Esophagus mucosa (tissue), 1 donor: Measurements from ENCODE around the gene KPTN. TPM values are rescaled to one million over a fixed set of nuclear protein-coding genes. Genes with fewer than 3 reads are reported as not detected.
A peak's percentile ranks its signal among the peaks of the same experiment; 100 is the strongest.

Experiments
- ATAC-seq: fragments of 200-7000 bp; cut with Tn5 transposase; one replicate; pipeline ENCODE4 v1.9.1; 2020
- total RNA-seq: library from RNA; stranded (reverse); gene quantifications from one replicate; pipeline ENCODE4 v1.2.4, GENCODE V29; 2023
- donor health status: DM: yes; HTN: yes; CAD: no.

KPTN gene
- total RNA-seq: 9.8 TPM

DNA sequence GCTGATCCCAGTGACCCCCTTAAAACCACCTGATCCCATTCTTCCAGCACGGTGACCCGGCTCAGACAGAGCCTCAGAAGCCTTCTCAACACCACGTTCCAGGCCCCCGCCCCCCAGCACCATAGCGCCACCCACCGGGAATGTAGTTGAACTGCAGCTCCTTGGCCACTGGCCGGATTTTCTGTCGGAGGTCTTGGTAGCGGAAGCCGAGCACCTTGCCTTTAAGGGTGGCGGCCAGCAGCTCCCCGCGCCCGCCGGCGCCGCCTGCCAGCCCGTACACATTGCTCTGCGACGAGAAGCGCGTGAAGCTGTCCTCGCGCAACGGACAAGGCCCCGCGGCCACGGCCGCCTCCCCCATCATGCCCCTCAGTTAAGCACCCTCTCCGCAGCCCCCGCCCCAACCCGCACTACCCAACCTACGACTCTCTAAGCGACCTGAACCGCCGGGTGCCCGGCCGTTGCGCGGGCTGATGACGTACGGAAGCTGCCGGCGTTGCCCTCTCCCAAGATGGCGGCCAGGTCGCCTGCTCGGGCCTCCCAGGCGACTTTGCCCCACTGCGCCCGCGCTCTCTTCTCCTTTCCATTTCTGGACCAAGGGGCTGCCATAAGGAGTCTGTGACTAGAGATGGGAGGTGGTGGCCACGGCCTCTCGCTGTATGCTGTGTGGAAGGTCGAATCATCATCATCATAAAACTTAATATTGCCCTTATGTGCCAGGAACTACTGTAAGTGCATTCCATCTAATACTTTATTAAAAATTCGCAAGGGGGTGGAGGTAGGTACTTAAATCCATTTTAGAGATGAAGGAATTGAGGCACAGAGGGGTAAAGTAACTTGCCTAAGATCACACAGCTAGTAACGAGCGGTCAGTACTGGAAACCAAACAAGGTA is at the start of gene KPTN:
KPTN (minus strand) TSS at position 420 of the 891 bp plus-strand sequence; CDS start at position 361, 59 bp downstream.
- peak; percentile 85 for ATAC-seq

DNA sequence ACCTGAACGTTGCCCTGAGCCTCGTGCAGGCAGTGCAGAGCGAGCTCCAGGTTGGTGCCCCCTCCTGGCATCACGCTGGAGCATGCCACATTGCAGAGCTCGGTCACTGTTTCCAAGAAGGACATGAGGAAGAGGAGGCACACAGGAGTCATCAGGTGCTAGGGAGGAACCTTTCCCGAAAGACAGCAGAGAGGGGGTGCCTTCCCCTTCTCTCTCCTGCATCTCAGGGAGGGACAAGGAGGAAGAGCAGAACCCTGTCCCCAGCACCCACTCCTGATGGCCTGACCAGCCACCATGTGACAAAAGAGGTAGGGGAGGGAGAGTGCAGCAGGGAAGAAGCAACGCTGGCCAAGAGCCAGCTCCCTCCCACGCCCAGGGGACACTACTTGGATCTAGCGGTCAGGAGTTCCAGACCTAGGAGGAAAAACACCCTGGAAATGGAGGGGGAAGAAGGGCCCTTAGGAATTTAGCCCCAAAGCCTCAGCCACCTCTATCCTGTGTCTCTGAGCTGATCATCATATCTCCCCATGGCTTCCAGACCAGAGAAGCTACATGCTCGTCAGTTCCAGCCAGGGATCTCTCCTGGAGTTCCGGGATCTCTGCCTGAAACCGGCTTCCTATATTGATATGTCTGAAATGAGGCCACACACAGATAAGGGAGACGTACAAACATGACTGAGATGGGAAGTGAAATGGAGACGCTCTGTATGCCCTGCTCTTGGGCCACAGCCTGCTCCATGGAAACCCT is 47.8 kb upstream of the KPTN start:
- no peak for ATAC-seq

DNA sequence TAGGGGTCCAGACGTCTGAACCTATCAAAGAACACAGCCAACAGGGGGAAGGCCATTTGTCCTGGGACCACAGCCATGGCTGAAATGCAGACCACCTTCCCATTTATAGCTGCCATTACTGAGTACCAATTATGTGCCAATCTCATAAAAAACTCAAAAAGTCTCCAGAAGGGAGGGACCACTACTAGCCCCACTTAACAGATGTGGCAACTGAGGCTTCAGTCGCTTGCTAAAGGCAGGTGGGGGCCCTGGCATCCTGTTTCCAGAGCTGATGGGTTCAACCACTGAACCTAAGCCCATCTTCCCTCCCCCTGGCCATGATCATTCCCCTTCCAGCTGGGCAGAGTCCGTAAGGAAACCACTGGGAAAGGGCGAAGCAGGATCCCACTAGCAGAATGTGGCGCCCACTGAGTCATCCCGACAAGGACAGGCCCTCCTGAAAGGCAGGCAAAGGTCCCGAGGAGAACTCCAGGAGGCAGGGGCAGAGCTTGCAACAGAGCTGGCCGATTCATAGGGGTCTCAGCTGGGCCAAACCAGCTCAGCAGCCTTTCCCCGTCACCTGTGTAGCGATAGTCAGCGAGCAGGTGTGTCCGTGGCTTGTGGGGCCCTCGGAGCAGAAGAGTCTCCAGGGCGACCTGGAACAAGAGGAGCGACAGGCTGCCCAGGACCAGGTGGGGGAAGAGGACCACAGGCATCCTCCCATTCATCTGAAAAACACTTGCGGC is 45.2 kb upstream of the KPTN start:
- no peak for ATAC-seq

DNA sequence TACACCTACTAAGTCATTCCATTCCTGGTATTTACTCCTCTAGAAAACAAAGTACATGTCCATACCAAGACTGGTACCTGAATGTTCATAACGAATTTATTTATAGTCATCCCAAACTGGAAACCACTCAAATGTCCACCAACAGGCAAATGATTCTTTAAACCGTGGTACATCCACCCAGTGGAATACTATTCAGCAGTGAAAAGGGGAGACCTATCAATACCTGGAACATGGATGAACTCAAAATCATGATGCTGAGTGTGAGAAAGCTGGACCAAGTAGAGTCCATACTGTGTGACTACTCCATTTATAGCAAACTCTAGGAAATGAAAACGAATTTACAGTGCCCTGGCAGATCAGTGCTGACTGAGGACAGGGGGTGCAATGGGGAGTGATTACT is 42.8 kb upstream of the KPTN start:
- ATAC-seq: no peak

DNA sequence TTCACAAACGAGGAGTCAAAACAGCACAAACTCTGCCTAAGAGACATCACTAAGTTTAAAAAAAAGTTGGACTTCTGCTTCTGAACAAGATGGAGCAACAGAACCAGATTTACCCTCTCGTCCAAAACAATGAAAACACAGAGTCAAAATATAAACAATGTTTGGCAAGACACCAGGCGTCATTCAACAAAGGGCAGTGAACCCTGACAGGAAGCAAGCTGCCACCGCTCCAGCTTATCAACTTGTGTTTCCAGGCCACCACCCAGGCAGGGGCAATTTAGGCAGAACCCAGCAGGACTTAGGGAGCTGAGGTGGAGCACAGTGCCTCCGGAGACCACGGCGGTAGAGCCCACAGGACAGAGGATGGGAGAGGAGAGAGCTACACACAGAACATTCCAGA is 39.5 kb upstream of the KPTN start:
- no peak for ATAC-seq

DNA sequence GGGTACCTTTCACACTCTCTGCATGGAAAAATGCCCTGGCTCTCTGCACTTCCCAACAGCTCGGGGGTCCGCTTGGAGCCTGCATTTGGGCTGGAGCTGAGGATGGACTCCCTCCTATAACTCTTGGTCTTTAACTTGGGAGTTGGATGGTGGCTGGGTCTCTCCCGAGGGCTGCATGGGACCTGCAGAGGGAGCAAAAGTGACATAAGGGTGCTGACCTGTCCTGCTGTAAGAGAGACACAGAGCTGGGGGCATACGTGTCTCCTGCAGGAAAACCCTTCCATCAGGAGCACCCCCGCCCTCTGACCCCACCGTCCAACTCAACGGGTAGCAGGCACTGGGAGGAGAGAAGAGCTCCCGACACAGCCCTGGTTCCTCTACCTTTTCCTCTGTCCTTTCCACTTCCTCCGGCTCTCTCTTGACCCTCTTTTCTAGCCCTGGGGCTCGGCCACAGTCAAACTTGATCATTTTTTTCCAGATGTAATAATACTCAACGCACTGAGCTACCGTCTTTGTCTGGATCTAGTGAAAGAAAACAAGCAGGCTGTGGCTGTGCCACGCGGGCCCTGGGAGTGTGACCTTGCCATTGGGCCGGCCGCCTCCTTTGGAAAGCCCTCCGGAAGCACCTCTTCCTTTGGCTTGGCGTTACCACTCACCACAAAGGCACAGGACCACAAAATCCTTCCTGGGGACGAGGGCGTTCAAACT is 37.6 kb upstream of the KPTN start:
- no peak for ATAC-seq

DNA sequence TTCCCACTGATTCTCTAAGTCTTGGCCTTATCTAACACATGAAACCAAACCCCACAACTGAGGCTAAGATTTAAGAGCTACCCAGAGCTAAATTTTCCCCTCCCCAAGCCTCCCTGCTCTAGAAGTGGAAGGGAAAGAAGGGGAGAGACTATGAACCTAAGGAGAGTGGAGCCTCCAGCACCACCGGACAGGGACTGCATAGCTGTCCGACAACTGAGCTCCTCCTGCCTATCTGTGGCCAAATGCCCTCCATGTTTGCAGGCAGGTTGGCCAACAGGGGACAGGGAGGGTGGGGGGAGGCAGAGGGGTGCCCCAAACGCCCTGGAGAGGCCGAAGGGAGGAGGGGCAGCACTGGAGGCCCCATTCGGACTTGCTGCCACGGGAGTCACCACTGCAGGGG is 36.8 kb upstream of the KPTN start:
- no peak for ATAC-seq

DNA sequence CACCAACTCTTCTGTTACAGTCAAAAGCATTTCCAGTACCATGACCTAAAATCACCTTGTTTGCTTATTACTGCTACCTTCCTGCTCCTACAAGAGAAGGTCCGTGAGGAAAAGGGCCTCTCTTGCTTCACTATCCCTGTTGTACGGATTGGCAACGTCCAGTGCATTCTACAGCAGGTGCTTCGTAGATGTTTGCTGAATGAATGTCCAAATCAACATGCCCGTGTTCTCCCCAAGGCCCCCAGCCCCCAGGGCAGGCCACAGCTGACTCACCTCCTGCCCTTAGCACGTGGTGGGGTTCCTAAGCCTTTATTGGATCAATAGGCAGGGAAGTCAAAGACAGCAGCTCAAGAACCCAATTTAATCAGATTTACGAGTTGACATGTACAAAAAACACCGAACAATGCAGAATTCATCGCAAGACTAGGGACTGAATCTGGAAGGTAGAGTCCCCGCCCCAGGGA is 36.4 kb upstream of the KPTN start:
- no peak for ATAC-seq

DNA sequence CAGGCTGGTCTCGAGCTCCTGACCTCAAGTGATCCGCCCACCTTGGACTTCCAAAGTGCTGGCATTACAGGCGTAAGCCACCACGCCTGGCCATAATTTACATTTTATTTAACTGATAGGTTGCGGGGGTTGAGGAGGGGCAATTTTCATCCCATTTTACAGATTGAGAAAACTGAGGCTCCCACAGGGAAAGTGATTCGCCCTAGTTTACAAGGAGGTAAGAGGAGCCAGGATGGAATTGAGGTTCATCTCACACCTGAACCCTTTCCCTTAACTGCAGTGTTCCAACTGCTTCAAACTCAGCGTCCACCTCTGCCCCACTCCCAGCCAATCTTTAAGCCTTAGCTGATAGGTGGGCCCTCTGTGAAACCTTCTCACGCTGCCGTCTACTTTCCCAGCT is 34.8 kb upstream of the KPTN start:
- no peak for ATAC-seq

DNA sequence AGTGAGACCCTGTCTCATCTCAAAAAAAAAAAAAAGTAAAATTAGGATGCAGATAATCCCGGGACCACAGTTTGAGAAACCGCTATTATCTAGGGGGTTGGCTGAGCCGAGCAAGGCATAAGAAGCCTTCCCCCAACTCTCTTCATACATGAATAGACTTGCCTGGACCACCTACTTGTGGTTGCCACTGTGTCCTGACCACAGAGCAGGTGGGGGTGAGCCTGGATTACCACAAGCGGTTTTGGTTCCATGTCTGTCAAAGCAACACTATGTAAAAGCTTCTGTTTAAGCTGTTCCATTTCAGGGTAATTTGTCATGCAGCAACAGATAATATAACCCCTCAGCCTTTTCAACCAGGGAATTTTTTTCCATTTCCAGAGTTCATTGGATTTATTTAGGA is 34.1 kb upstream of the KPTN start:
- no peak for ATAC-seq

DNA sequence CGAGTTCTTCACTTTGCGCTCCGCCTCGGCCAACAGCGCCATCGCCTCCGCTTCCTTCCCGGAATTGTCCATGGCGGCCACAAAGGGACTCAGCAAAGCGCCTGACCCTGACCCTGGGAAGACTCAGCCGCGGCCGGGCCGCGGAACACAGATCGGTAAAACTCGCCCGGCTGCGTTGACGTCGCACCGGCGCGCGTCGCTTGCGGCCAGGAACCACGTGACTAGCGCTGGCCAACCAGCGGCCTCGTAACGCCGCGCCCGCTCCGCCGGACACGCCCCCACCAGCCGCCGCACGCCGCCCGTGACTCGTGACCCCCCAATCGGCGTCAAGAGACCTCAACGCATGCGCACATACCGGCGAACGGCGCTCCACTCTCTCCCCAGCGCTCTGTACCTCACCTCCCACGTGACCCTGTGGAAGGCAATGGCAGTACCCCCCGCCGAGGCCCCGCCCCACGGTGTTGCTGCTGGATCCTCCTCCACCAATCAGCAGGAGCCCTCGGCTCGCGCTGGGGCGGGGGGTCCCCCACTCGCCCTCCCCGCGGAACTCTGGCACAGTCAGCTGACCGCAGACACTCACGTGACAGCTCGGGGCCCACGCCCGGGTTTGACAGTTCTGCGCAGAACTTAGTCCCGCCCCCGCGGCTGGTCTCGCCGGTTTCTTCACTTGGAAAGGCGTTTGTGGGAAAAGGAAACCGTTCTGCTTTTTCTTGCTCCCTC is 31.0 kb upstream of the KPTN start, which contains the start of gene NAPA:
NAPA (minus strand) TSS at position 195 of the 720 bp plus-strand sequence; CDS start at position 72, 123 bp downstream.
- peak; percentile 98 for ATAC-seq

DNA sequence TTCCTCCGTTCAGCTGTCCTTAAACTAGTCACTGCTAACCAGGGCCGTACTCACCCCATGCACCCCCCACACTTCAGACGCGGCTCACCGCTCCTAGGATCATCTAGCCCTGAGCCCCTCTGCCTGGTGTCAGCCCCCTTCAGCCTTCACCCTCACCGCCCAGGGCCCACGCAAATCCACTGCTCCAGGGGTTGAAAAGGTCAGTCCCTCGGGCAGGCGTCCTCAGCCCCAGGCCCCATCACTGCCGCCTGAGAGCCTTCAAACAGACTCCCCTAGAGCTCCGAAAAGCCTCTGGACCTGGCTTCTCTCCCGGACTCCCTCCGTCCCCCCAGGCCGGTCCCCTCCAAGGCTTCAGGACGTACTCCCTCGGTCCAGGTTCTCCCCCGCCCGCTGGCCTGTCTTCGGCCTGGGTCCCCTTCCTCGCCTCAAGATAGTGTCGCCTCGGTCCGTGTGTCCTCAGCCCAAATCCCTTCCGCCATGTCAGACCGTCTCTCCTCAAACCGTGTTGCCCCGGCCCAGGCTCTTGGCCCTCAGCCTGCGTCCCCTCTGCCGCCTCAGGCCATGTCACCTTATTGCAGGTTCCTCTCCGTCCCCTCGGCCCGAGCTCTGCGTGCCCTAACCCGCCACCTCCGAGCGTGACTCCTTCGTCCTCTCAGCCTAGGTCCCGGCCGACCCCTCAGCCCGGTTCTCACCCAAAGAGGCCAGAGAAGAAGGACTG is 30.3 kb upstream of the KPTN start:
- no peak for ATAC-seq

DNA sequence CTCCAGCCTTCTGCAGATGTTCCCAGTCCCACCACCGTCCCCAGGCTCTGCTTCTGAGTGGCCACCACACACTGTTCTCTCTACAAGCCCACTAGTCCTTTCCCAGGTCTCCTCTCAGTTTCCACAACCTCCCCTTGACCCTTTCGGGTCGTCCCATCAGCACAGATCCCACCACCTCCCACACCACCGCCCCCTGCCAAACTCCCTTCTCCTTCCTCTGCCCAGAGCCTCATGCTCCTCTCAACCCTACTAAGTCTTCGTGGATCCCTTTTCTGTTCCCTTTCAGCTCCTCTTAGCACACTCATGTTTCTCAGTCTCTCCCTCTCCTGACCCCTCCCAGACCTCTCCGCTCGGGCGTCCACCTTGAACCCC is 28.9 kb upstream of the KPTN start:
- ATAC-seq: no peak

DNA sequence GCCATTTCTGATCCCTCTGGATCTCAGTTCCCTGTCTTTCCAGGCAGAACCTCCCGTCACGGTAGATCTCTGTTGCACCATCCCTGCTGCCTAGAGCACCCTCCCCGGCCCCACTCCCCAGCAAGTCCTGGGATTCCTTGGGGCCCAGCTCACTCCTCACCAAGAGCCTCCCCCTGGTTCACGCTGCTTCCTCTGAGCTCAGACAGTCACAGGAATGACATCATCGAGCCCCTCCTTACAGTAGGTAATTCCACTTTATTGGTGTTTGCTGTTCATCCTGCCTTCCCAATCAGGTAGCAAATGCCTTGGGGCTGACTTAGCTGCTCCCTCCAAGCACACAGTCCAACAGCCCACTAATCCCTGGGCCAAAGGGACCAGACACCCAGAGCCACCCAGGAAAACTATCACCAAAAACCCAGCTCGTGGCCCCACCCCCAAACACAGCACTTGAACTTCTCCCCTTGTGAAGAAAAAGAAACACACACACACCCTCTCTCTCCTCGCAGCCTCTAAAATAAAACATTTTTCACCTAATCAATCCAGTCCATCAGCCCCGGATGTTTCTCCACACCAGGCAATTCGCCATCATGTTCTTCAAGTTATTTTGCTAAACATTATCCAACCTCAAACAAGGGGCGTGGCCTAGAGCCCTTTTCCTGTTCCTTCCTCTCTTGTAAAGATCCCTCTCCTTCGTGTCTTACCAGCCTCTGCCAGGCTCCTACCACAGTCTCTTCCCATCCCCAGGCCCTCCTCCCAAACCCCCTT is 28.3 kb upstream of the KPTN start:
- no peak for ATAC-seq

DNA sequence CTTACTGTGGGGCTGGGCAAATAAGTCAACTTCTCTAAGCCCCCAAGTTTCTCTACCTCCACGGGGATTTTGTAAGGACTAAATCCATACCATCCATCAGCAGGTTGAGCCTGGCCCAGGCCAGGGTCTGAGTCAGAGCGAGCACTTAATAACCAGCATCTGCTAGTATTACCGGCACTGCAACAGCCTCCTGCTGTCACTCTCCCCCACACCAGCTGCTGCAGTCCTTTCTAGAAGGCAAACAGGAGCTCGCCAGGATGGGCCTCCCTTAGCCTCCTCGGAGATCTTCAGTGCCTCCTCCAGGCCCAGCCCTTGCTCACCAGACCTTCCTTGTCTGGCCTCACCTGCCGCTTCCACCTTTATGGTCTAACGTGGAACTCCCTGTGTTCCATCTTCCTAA is 27.7 kb upstream of the KPTN start:
- ATAC-seq: peak; percentile 10

DNA sequence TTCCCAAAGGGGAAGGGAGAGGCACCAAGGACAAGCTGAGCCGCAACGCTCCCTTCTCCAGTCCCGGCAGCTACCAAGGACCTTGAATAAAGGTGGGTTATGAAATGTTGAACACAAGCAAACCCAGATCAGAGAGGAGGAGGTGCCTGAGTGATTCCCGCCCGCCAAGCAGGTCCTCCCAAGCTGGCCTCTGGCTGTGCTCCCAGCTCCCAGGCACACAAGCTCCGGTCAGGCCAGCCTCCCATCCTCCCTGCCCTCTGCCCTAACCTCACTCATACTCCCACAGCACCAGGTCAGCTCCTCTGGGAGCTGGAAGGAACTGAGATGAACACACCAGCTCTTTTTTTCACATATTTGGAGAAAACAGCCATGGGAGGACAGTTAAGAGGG is 27.1 kb upstream of the KPTN start:
- no peak for ATAC-seq

DNA sequence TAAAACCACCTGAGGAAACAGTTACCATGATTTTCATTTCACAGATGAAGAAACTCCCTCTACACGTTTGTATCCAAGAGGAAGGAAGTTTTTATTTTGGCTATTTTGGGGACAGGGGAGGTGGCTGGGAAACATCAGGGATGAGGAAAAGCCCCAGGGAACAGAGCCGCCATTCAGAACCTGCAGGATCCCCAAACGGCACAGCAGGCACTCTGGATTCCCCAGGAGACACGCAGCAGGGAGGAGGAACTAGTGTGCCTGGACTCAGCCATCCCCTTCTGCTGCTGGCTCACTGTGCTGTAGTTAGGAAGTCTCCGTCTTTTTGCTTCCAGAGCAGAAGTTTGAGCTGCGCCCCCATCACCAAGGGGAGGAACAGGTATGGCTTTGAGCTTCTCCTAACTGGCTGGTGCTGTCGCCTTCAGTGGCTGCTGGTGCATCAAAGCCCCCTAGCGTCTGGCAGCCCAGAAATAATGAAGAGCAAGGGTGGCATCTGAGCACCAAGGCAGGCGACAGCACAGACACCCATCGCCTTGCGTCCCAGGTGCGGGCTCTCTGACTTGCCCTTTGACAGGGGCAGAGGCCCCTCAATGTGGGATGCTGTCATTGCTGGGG is 26.6 kb upstream of the KPTN start:
- no peak for ATAC-seq

DNA sequence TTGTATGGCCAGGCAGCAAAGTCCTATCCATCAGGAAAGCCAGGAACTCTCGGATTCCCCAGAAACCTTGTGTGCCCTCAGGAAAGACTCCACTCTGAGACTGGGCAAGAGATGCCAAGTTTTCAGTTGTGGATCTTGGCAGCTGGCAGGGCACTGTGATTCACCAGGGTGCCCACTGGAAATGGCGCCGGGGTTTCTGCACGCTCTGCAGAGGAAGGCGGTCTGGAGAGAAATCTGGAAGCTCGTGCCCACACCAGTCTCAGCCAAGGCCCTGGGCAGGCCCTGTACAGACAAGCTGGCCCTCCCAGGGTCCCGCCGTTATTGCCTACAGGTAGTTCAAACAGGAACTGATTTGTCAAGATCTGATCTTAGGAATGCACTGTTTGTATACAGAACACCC is 26.0 kb upstream of the KPTN start:
- peak; percentile 30 for ATAC-seq

DNA sequence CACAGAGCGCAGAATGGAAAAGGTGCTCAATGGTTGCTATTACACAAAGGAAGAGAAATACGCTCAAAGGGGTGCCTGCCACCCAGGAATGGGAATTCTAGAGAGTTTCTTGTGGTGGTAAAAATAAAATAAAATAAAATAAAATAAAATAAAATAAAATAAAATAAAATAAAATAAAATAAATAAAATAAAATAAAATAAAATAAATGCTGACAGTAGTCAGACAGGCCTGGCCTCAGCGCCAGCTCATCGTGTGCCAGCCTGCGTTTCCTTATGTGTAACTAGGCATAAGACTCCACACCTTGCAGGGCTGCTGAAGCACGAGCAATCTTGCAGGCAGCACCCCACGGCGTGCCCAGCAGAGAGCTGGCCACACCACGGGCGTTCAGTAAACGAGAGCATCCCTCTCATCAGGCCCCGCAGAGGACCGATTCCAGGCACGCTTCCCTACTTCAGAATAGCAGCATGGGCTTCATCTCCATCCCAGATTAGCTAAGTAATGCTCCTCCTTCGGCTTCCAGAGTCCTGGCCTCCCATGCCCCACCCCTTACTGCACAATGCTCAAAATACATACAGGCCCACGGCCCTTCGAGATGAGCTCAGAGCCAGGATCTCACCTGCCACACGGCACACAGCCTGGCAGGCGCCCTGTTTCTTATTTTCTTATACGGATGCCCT is 25.3 kb upstream of the KPTN start:
- ATAC-seq: peak; percentile 60
